ENCODE measurements around the gene INO80D.
"Not testable (repeated sequence)": the region's sequence is repeated elsewhere in the genome, so short reads cannot be mapped to it uniquely, and the experiment has no call there.

INO80D gene

GRCh38 chr2:206015746-206016145 lies 70.2 kb downstream of the INO80D start:
- DNase-seq = not testable (repeated sequence)

- DNase-seq = no peak
These were observed 74.2 kb downstream of the INO80D start for GRCh38 chr2:206011795-206012194.

GRCh38 chr2:206011018-206011614 lies 74.9 kb downstream of the INO80D start:
- no peak for DNase-seq

GRCh38 chr2:206004004-206004693 lies 81.8 kb downstream of the INO80D start:
- peak; percentile 2 for DNase-seq

GRCh38 chr2:206002440-206002839 lies 83.5 kb downstream of the INO80D start:
- DNase-seq = no peak

GRCh38 chr2:206001912-206002311 lies 84.1 kb downstream of the INO80D start:
- DNase-seq = no peak

- DNase-seq = no peak
These were observed 85.2 kb downstream of the INO80D start for GRCh38 chr2:206000776-206001175.

- DNase-seq = no peak
These were observed 87.4 kb downstream of the INO80D start for GRCh38 chr2:205998583-205998982.

GRCh38 chr2:205996161-205996560 lies 89.8 kb downstream of the INO80D start:
- no peak for DNase-seq

- DNase-seq = no peak
These were observed 90.7 kb downstream of the INO80D start for GRCh38 chr2:205995260-205995659.

- no peak for DNase-seq
These were observed 91.6 kb downstream of the INO80D start for GRCh38 chr2:205994344-205994743.

GRCh38 chr2:205990104-205990503 lies 95.9 kb downstream of the INO80D start:
- no peak for DNase-seq

GRCh38 chr2:205989271-205990071 lies 96.5 kb downstream of the INO80D start:
- no peak for DNase-seq

GRCh38 chr2:205988681-205989080 lies 97.3 kb downstream of the INO80D start:
- not testable (repeated sequence) for DNase-seq

GRCh38 chr2:205988274-205988673 lies 97.7 kb downstream of the INO80D start:
- DNase-seq = no peak

GRCh38 chr2:205986334-205986733 lies 99.6 kb downstream of the INO80D start:
- DNase-seq = not testable (repeated sequence)

GRCh38 chr2:205984381-205984780 lies 101.6 kb downstream of the INO80D start:
- DNase-seq = no peak

- no peak for DNase-seq
These were observed 103.1 kb downstream of the INO80D start for GRCh38 chr2:205982776-205983327.

GRCh38 chr2:205978728-205979127 lies 107.2 kb downstream of the INO80D start:
- not testable (repeated sequence) for DNase-seq

- not testable (repeated sequence) for DNase-seq
These were observed 108.3 kb downstream of the INO80D start for GRCh38 chr2:205977699-205978098.

GRCh38 chr2:205976934-205977659 lies 108.9 kb downstream of the INO80D start:
- DNase-seq = not testable (repeated sequence)

GRCh38 chr2:205976120-205976814 lies 109.7 kb downstream of the INO80D start:
- DNase-seq = no peak
